Measurements from ENCODE around the gene C14orf119.

The C14orf119 gene

GRCh38 chr14:23062002-23062401 is 33.3 kb upstream of the C14orf119 start:
- no peak for DNase-seq

- DNase-seq = no peak
Observed at GRCh38 chr14:23063601-23064000, 31.7 kb upstream of the C14orf119 start.

GRCh38 chr14:23066368-23066767 is 28.9 kb upstream of the C14orf119 start:
- DNase-seq = no peak

GRCh38 chr14:23066855-23067744 is 28.2 kb upstream of the C14orf119 start:
- no peak for DNase-seq

- no peak for DNase-seq
Observed at GRCh38 chr14:23067847-23068788, 27.2 kb upstream of the C14orf119 start.

- no peak for DNase-seq
Observed at GRCh38 chr14:23068789-23069412, 26.4 kb upstream of the C14orf119 start.

- no peak for DNase-seq
Observed at GRCh38 chr14:23069413-23069806, 25.9 kb upstream of the C14orf119 start.

GRCh38 chr14:23070262-23071129 is 24.8 kb upstream of the C14orf119 start:
- DNase-seq = no peak

GRCh38 chr14:23071244-23071920 is 23.9 kb upstream of the C14orf119 start:
- DNase-seq = no peak

GRCh38 chr14:23071921-23072539 is 23.3 kb upstream of the C14orf119 start:
- DNase-seq = no peak

GRCh38 chr14:23074906-23075305 is 20.4 kb upstream of the C14orf119 start:
- DNase-seq = no peak

GRCh38 chr14:23076785-23077408 is 18.4 kb upstream of the C14orf119 start:
- DNase-seq = no peak

- DNase-seq = no peak
Observed at GRCh38 chr14:23077962-23078361, 17.3 kb upstream of the C14orf119 start.

GRCh38 chr14:23078692-23079116 is 16.6 kb upstream of the C14orf119 start:
- DNase-seq = no peak

- no peak for DNase-seq
Observed at GRCh38 chr14:23079716-23080115, 15.6 kb upstream of the C14orf119 start.

- DNase-seq = no peak
Observed at GRCh38 chr14:23080474-23080873, 14.8 kb upstream of the C14orf119 start.

GRCh38 chr14:23085458-23085857 is 9.8 kb upstream of the C14orf119 start:
- no peak for DNase-seq

GRCh38 chr14:23086565-23086964 is 8.7 kb upstream of the C14orf119 start:
- no peak for DNase-seq

GRCh38 chr14:23089498-23090253 is 5.6 kb upstream of the C14orf119 start:
- no peak for DNase-seq

- no peak for DNase-seq
Observed at GRCh38 chr14:23090254-23090636, 5.1 kb upstream of the C14orf119 start.
